GM06990 (cell line): ENCODE measurements around the gene RIMBP2.

Experiments
- DNase-seq: peaks from one replicate; pipeline ENCODE4 v3.0.0-alpha.2; 2011; ENCODE audit not compliant: insufficient read length; ENCODE audit errors: extremely low read depth
- H3K27me3 ChIP-seq: replicated peaks from 2 replicates; pipeline ENCODE4 v1.6.0; 2011; ENCODE audit warnings: low read length; ENCODE audit not compliant: control insufficient read depth, insufficient read depth
- H3K36me3 ChIP-seq: 2 replicates; pipeline ENCODE4 v1.5.1; 2011; ENCODE audit warnings: low read length; ENCODE audit not compliant: control insufficient read depth, insufficient read depth
- H3K4me3 ChIP-seq: replicated peaks from 2 replicates; pipeline ENCODE4 v1.5.1; 2011; ENCODE audit warnings: low read depth, mild to moderate bottlenecking, control low read depth, low read length
- CTCF ChIP-seq: IDR thresholded peaks from 2 replicates; pipeline ENCODE4 v1.5.1; 2011; ENCODE audit warnings: low read length, control low read depth, mild to moderate bottlenecking, inconsistent platforms; ENCODE audit not compliant: insufficient read depth, poor library complexity, severe bottlenecking

RIMBP2 gene

GRCh38 chr12:130715150-130715997 lies 725 bp downstream of the RIMBP2 start:
- H3K36me3 ChIP-seq = no peaks in the 10 kb centered on the region
- H3K4me3 ChIP-seq = peak overlapping the region; percentile 61
- DNase-seq = peak; percentile 25
- H3K27me3 ChIP-seq = no peaks in the 10 kb centered on the region; the same call in 1 of the 2 replicates
- no peak for TF ChIP-seq CTCF

- DNase-seq = no peak
- Histone ChIP-seq H3K36me3 (no peaks in the 10 kb centered on the region), H3K27me3 (no peaks in the 10 kb centered on the region; the same call in 1 of the 2 replicates), H3K4me3 (peak overlapping the region; percentile 61)
- TF ChIP-seq CTCF = no peak
These were observed 1.4 kb downstream of the RIMBP2 start for GRCh38 chr12:130714591-130715149.

- H3K36me3 ChIP-seq = no peaks in the 10 kb centered on the region
- no peaks in the 10 kb centered on the region; the same call in 1 of the 2 replicates for H3K27me3 ChIP-seq
These were observed 2.0 kb downstream of the RIMBP2 start for GRCh38 chr12:130714091-130714590.

GRCh38 chr12:130713581-130713991 lies 2.5 kb downstream of the RIMBP2 start:
- no peak for DNase-seq
- no peak for TF ChIP-seq CTCF
- H3K4me3 ChIP-seq = no peak overlapping the region; the same call in 1 of the 2 replicates
- H3K36me3 ChIP-seq = no peaks in the 10 kb centered on the region
- H3K27me3 ChIP-seq = no peaks in the 10 kb centered on the region; the same call in 1 of the 2 replicates

More at GRCh38 chr12:130714091-130714590, 2.0 kb downstream of the RIMBP2 start:
- TF ChIP-seq CTCF = no peak
- H3K4me3 ChIP-seq = peak overlapping the region; percentile 61
- no peak for DNase-seq

GRCh38 chr12:130712346-130713065 lies 3.6 kb downstream of the RIMBP2 start:
- no peak overlapping the region for H3K4me3 ChIP-seq
- DNase-seq = no peak
- no peaks in the 10 kb centered on the region; the same call in 1 of the 2 replicates for H3K27me3 ChIP-seq
- no peak for TF ChIP-seq CTCF
- H3K36me3 ChIP-seq = no peaks in the 10 kb centered on the region
